HPDE6-E6E7 (cell line): ENCODE data around the gene SGIP1.
"Not testable (repeated sequence)": the region's sequence is repeated elsewhere in the genome, so short reads cannot be mapped to it uniquely, and the experiment has no call there.

Experiments
- DNase-seq: peaks from one replicate; pipeline ENCODE4 v3.0.0; 2011; ENCODE audit warnings: missing footprints; ENCODE audit errors: extremely low spot score

Gene SGIP1

GRCh38 chr1:66768965-66769364 lies 235.0 kb downstream of the SGIP1 start:
- DNase-seq: no peak

GRCh38 chr1:66769512-66770229 lies 235.7 kb downstream of the SGIP1 start:
- no peak for DNase-seq

- DNase-seq: no peak
Observed at GRCh38 chr1:66770240-66770639, 236.3 kb downstream of the SGIP1 start.

GRCh38 chr1:66770694-66771093 lies 236.7 kb downstream of the SGIP1 start:
- no peak for DNase-seq

GRCh38 chr1:66773227-66773626 lies 239.3 kb downstream of the SGIP1 start:
- DNase-seq: no peak

- DNase-seq: no peak
Observed at GRCh38 chr1:66774438-66774837, 240.5 kb downstream of the SGIP1 start.

GRCh38 chr1:66775646-66776045 lies 241.7 kb downstream of the SGIP1 start:
- no peak for DNase-seq

- no peak for DNase-seq
Observed at GRCh38 chr1:66777831-66778230, 243.9 kb downstream of the SGIP1 start.

GRCh38 chr1:66778266-66778665 lies 244.3 kb downstream of the SGIP1 start:
- DNase-seq: no peak

GRCh38 chr1:66778969-66779368 lies 245.0 kb downstream of the SGIP1 start:
- DNase-seq: no peak

- DNase-seq: no peak
Observed at GRCh38 chr1:66779475-66780078, 245.6 kb downstream of the SGIP1 start.

GRCh38 chr1:66785800-66786199 lies 251.8 kb downstream of the SGIP1 start:
- DNase-seq: not testable (repeated sequence)

- DNase-seq: no peak
Observed at GRCh38 chr1:66787641-66788040, 253.7 kb downstream of the SGIP1 start.

GRCh38 chr1:66788231-66788939 lies 254.4 kb downstream of the SGIP1 start:
- peak; percentile 58 for DNase-seq

GRCh38 chr1:66791621-66792610 lies 258.0 kb downstream of the SGIP1 start:
- DNase-seq: no peak

GRCh38 chr1:66795839-66796238 lies 261.9 kb downstream of the SGIP1 start:
- DNase-seq: not testable (repeated sequence)
